Rectal smooth muscle tissue (tissue), 1 donor: ENCODE measurements around the gene CASP4.
A peak's percentile ranks its signal among the peaks of the same experiment; 100 is the strongest.

Source experiments
- H3K27ac ChIP-seq: one replicate; pipeline ENCODE4 v1.7.0; 2013; ENCODE audit warnings: low read depth, low read length, inconsistent platforms
- H3K27me3 ChIP-seq: one replicate; pipeline ENCODE4 v1.7.0; 2013; ENCODE audit warnings: low read length; ENCODE audit not compliant: control insufficient read depth, insufficient read depth
- H3K36me3 ChIP-seq: one replicate; pipeline ENCODE4 v1.7.0; 2013; ENCODE audit warnings: low read length; ENCODE audit not compliant: control insufficient read depth, insufficient read depth
- H3K4me1 ChIP-seq: one replicate; pipeline ENCODE4 v1.7.0; 2013; ENCODE audit warnings: low read length; ENCODE audit not compliant: control insufficient read depth, insufficient read depth
- H3K4me3 ChIP-seq: one replicate; pipeline ENCODE4 v1.7.0; 2013; ENCODE audit warnings: low read length
- H3K9ac ChIP-seq: one replicate; pipeline ENCODE4 v1.7.0; 2013; ENCODE audit warnings: low read length

CASP4 gene

DNA sequence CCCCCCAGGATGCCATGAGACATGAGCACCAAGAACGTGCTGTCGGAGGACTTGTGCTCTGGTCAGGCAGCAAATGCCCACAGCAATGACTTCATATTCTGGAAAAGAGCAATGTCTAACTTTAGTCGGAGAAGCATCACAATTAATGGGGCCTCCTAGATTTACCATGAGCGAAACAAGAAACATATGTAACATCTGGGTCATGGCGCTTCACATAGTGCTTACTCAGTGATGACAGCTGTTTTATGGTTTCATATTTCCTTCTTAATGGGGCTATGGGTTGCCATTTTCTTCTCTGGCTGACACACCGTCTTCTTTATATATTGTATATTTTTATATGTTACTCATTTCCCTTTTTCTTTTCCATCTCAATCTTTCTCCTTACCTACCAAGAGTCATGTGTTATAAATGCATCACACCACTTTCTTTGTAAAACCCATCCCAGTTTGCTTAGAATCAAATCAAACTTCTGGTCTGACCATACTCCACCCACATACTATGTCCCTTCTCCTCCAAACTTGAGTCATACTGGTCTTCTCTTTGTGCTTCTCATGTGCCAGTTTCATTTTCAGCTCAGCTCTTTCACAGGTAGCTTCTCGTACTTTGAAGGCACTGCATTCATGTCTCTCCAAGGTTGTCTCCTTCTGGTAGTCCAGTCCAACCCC is 60.7 kb downstream of the CASP4 start:
- no peaks in the 10 kb centered on the region for H3K36me3 ChIP-seq

DNA sequence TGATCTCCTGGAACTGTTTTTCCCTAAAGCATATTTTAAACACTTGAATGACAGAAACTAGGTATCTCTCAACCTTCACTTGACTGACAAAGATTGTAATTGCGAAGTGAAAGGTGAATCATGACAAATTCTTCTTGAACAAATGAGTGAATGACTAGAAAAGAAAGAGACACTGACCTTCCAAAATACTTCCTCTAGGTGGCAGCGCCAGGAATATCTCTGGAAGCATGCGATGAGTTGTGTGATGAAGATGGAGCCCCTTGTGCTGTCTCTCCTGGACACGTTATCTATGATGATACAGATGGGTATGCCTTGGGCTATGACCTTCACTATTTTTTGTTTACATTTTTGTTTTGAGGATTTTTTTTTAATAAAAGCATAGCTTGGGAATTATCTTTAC is 63.1 kb downstream of the CASP4 start:
- no peaks in the 10 kb centered on the region for H3K36me3 ChIP-seq
- H3K27me3 ChIP-seq = no peaks in the 10 kb centered on the region
- H3K4me3 ChIP-seq = no peak overlapping the region
- H3K9ac ChIP-seq = no peak overlapping the region
- H3K27ac ChIP-seq = no peak overlapping the region
- no peaks in the 10 kb centered on the region for H3K4me1 ChIP-seq

More for the DNA sequence above, 60.7 kb downstream of the CASP4 start:
- Histone ChIP-seq H3K27me3 (no peaks in the 10 kb centered on the region), H3K4me3 (no peak overlapping the region), H3K4me1 (no peaks in the 10 kb centered on the region), H3K9ac (no peak overlapping the region), H3K27ac (no peak overlapping the region)

DNA sequence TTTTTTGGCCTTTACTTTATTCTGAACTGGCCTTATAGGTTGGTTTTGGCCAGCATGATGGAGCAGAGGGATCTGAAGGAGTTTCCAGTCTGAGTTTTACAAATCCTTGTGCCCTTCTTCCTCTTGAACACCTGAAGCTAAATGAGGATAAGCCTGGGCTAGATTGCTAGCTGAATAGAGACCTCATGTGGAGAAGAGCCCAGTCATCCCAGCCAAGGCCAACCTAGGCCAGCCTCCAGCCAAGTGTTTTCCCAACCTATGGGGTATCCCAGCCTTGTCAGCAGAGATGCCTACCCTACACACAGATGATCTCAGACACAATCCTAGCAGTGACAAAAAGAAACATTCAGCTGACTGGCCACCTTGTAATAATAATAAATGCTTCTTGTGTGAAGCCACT is 69.1 kb downstream of the CASP4 start:
- Histone ChIP-seq H3K27ac (no peak overlapping the region), H3K9ac (no peak overlapping the region), H3K36me3 (no peaks in the 10 kb centered on the region), H3K4me1 (no peaks in the 10 kb centered on the region), H3K27me3 (no peaks in the 10 kb centered on the region), H3K4me3 (no peak overlapping the region)

DNA sequence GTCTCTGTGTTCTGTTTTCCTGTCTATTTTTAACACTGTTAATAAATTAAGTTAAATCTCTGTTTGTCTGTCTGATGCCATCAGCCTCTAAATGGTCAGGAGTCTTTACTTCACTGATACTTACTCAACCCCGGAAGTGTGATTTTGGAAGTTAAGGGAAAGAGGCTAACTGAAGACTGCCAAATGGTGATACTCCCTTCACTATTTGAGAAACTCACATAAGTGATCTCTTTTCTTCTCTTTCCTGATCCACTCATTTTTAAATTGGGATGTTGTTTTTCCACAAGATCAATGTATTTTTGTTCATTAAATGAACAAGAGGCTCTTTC is 69.7 kb downstream of the CASP4 start:
- peak overlapping the region; percentile 10 for H3K4me3 ChIP-seq
- H3K36me3 ChIP-seq = no peaks in the 10 kb centered on the region
- no peaks in the 10 kb centered on the region for H3K4me1 ChIP-seq
- no peak overlapping the region for H3K9ac ChIP-seq
- no peaks in the 10 kb centered on the region for H3K27me3 ChIP-seq
- H3K27ac ChIP-seq = peak overlapping the region; percentile 38

DNA sequence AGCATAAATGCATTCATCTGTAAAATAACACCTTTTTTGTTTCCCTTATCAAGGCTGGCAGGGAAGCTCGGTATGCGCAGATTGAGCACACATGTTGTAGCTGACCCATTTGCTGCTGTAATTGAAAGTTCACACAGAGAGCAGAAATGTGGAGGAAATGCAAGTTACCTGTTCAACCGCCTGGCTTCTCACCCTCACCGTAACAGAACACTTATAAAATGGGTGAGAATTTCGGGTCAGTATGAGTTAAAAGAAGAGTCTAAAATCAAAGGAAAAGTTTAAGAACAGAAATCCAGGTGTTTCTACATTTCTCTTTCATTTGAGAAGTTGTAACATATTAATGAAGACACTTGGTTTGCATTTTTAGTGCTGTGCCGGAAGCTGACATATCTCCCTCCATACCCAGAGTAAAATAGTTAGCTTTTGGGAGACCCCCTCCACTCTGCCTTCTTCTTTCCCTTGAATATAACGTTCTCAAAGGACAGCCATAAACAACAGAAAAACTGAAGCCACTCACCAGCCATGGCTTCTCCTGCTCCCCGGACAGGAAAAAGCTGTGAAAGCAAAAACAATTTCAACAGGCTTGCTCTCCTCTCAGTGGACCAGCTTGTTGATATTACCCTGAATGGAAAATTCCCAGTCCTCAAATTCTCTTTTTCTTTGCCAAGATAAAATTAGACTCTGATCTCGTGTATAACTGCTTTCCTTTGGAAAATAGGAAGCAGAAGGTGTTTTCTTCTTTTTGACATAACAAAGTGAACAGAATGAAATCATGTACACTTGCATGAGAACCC is 70.3 kb downstream of the CASP4 start, which contains the start of gene CASP12:
Gene CASP12 (minus strand): TSS at position 570 of the 794 bp plus-strand sequence.
- Histone ChIP-seq H3K27me3 (no peaks in the 10 kb centered on the region), H3K9ac (no peak within 1 kb of the TSS), H3K4me3 (peak within 1 kb of the TSS; percentile 44), H3K4me1 (no peaks in the 10 kb centered on the region), H3K36me3 (no peaks in the 10 kb centered on the region), H3K27ac (peak within 1 kb of the TSS; percentile 38)

DNA sequence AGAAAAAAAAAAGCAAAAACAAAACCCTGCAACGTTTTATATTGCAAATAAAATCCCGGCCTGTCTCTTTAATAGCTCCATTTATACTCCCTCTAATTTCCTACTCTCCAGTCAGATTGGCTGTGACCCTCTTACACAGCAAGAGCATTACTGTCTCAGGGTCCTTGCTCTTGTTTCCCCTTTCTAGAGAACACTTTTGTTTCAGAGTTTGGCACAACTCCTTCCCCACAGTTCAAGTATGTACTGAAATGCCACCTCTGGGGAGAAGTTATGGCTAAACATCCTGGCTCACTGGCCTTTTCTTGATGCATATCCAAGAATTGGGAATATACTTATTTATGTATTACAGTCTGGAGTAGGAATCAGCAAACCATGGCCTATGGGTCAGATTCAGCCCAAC is 72.7 kb downstream of the CASP4 start:
- Histone ChIP-seq H3K4me3 (no peak overlapping the region), H3K27ac (no peak overlapping the region)

DNA sequence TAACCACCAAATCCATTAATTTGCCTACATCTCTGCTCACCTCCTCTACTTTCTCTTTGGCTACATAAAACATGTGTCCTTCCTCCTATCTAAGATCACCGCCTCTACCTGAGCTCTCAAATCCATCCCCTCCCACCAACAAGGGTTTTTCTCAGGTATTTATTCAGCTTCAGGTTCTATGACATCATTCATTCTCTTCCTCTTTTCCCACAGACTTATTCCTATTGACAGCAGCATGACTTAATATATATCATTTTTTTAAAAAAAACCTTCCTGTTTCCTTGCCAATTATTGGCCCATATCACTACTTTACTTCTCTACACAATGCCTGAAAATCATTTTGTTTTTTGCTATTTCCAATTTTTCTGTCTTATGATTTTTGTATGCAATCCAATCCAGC is 74.5 kb downstream of the CASP4 start:
- Histone ChIP-seq H3K4me3 (no peak overlapping the region), H3K36me3 (no peaks in the 10 kb centered on the region), H3K27me3 (no peaks in the 10 kb centered on the region), H3K27ac (no peak overlapping the region), H3K9ac (no peak overlapping the region), H3K4me1 (no peaks in the 10 kb centered on the region)

More for the DNA sequence above, 72.7 kb downstream of the CASP4 start:
- H3K4me1 ChIP-seq = no peaks in the 10 kb centered on the region
- no peaks in the 10 kb centered on the region for H3K36me3 ChIP-seq
- H3K9ac ChIP-seq = no peak overlapping the region
- H3K27me3 ChIP-seq = no peaks in the 10 kb centered on the region
